Hepatocyte (in vitro differentiated cells): ENCODE measurements around the gene C12orf42. TPM values are rescaled to one million over a fixed set of nuclear protein-coding genes. Genes with fewer than 3 reads are reported as not detected.

Source experiments
- DNase-seq: peaks from one replicate; pipeline ENCODE4 v3.0.0-alpha.2; 2016; ENCODE audit warnings: low spot score
- H2AFZ ChIP-seq: fragments of 200-600 bp; sonication (generic); 2 replicates; pipeline ENCODE4 v1.6.0; 2016; ENCODE audit warnings: antibody characterized with exemption, mild to moderate bottlenecking
- H3K27ac ChIP-seq: fragments of 200-600 bp; sonication (generic); 2 replicates; pipeline ENCODE4 v1.5.1; 2016; ENCODE audit warnings: mild to moderate bottlenecking
- H3K27me3 ChIP-seq: fragments of 200-600 bp; sonication (generic); 2 replicates; pipeline ENCODE4 v1.6.1; 2016
- H3K36me3 ChIP-seq: fragments of 200-600 bp; sonication (generic); replicated peaks from 2 replicates; pipeline ENCODE4 v1.5.1; 2016; ENCODE audit warnings: low read depth; ENCODE audit not compliant: insufficient read depth
- H3K4me1 ChIP-seq: fragments of 200-600 bp; sonication (generic); 2 replicates; pipeline ENCODE4 v1.5.1; 2016; ENCODE audit warnings: mild to moderate bottlenecking, moderate library complexity; ENCODE audit not compliant: insufficient read depth
- H3K4me2 ChIP-seq: fragments of 200-600 bp; sonication (generic); 2 replicates; pipeline ENCODE4 v1.6.0; 2016
- H3K4me3 ChIP-seq: fragments of 200-600 bp; sonication (generic); 2 replicates; pipeline ENCODE4 v1.5.1; 2016; ENCODE audit warnings: mild to moderate bottlenecking
- H3K79me2 ChIP-seq: fragments of 200-600 bp; sonication (generic); 2 replicates; pipeline ENCODE4 v1.6.0; 2017; ENCODE audit warnings: mild to moderate bottlenecking
- H3K9me2 ChIP-seq: fragments of 200-600 bp; sonication (generic); replicated peaks from 2 replicates; pipeline ENCODE4 v1.6.0; 2017; ENCODE audit warnings: mild to moderate bottlenecking; ENCODE audit not compliant: insufficient read depth
- H3K9me3 ChIP-seq: fragments of 200-600 bp; sonication (generic); 2 replicates; pipeline ENCODE4 v1.5.1; 2016; ENCODE audit warnings: low read depth, mild to moderate bottlenecking
- H4K20me1 ChIP-seq: fragments of 200-600 bp; sonication (generic); 2 replicates; pipeline ENCODE4 v1.6.0; 2016; ENCODE audit warnings: mild to moderate bottlenecking; ENCODE audit not compliant: insufficient read depth, poor library complexity, severe bottlenecking
- CTCF ChIP-seq: fragments of 200-600 bp; sonication (generic); IDR thresholded peaks from 2 replicates; pipeline ENCODE4 v1.5.1; 2016; ENCODE audit warnings: antibody characterized with exemption, mild to moderate bottlenecking; ENCODE audit not compliant: poor library complexity
- EZH2 ChIP-seq: fragments of 200-600 bp; sonication (generic); IDR thresholded peaks from 2 replicates; pipeline ENCODE4 v1.6.1; 2016; ENCODE audit warnings: antibody characterized with exemption, mild to moderate bottlenecking, borderline replicate concordance
- EZH2phosphoT487 ChIP-seq: fragments of 200-600 bp; sonication (generic); IDR thresholded peaks from one replicate; pipeline ENCODE4 v1.6.1; 2018; ENCODE audit warnings: antibody characterized with exemption, mild to moderate bottlenecking, low read depth, moderate library complexity; ENCODE audit not compliant: unreplicated experiment, severe bottlenecking
- WGBS: methylation state at CpG from one replicate; pipeline ENCODE4 v1.1.6; 2016; ENCODE audit warnings: low lambda C conversion rate; ENCODE audit errors: missing lambda C conversion rate; 5-methylcytosine and 5-hydroxymethylcytosine counted together
- polyA plus RNA-seq: library from polyadenylated mRNA; unstranded; fragments of >200 nt; fragmentation: Nextera tagmentation; extraction: Ambion mirVana; gene quantifications from 2 replicates; pipeline ENCODE4 v1.2.1, GENCODE V29; 2016
- total RNA-seq: library from RNA; depleted of rRNA; stranded (reverse); fragments of >200 nt; gene quantifications from 2 replicates; pipeline ENCODE4 v1.2.3, GENCODE V29; 2014

C12orf42 gene
- total and polyA plus RNA-seq, 2 experiments from 2014 or later = not detected

- Histone ChIP-seq H3K27me3 (no peaks in the 10 kb centered on the region), H3K79me2 (no peaks in the 10 kb centered on the region), H3K4me3 (no peak overlapping the region), H3K9me2 (no peaks in the 10 kb centered on the region), H3K36me3 (no peaks in the 10 kb centered on the region), H3K9me3 (no peaks in the 10 kb centered on the region), H4K20me1 (no peaks in the 10 kb centered on the region), H2AFZ (no peak overlapping the region), H3K4me2 (no peak overlapping the region), H3K4me1 (no peaks in the 10 kb centered on the region), H3K27ac (no peak overlapping the region)
- no peak for TF ChIP-seq EZH2
- no peak for DNase-seq
- 98% methylated on average over 2 of the region's 2 CpGs for WGBS
Measured at GRCh38 chr12:103354403-103354802, 141.4 kb downstream of the C12orf42 start.

- TF ChIP-seq EZH2 (no peak), EZH2phosphoT487 (no peak), CTCF (no peak)
- Histone ChIP-seq H3K27ac (no peak overlapping the region), H3K27me3 (no peaks in the 10 kb centered on the region), H4K20me1 (no peaks in the 10 kb centered on the region), H3K4me2 (no peak overlapping the region), H3K4me1 (no peaks in the 10 kb centered on the region), H3K4me3 (no peak overlapping the region), H2AFZ (no peak overlapping the region), H3K79me2 (no peaks in the 10 kb centered on the region), H3K36me3 (no peaks in the 10 kb centered on the region), H3K9me2 (no peaks in the 10 kb centered on the region), H3K9me3 (no peaks in the 10 kb centered on the region)
- DNase-seq = no peak
- WGBS = 86% methylated on average over 4 of the region's 4 CpGs
Measured at GRCh38 chr12:103353913-103354312, 141.9 kb downstream of the C12orf42 start.

- no peak for DNase-seq
- H3K4me1 ChIP-seq = no peaks in the 10 kb centered on the region
- H3K36me3 ChIP-seq = no peaks in the 10 kb centered on the region
- no peaks in the 10 kb centered on the region for H3K9me3 ChIP-seq
- no peaks in the 10 kb centered on the region for H3K79me2 ChIP-seq
- H3K27me3 ChIP-seq = no peaks in the 10 kb centered on the region
- TF ChIP-seq EZH2phosphoT487 = no peak
- TF ChIP-seq EZH2 = no peak
- no peak for TF ChIP-seq CTCF
- H2AFZ ChIP-seq = no peak overlapping the region
- H4K20me1 ChIP-seq = no peaks in the 10 kb centered on the region
- H3K9me2 ChIP-seq = no peaks in the 10 kb centered on the region
- no peak overlapping the region for H3K4me3 ChIP-seq
- no peak overlapping the region for H3K4me2 ChIP-seq
- 90% methylated on average over 5 of the region's 5 CpGs for WGBS
- H3K27ac ChIP-seq = no peak overlapping the region
Measured at GRCh38 chr12:103350116-103350515, 145.7 kb downstream of the C12orf42 start.

- Histone ChIP-seq H4K20me1 (no peaks in the 10 kb centered on the region), H3K27me3 (no peaks in the 10 kb centered on the region), H3K9me3 (no peaks in the 10 kb centered on the region), H3K36me3 (no peaks in the 10 kb centered on the region), H3K4me2 (no peak overlapping the region), H3K79me2 (no peaks in the 10 kb centered on the region), H3K4me1 (no peaks in the 10 kb centered on the region), H2AFZ (no peak overlapping the region), H3K27ac (no peak overlapping the region), H3K9me2 (no peaks in the 10 kb centered on the region), H3K4me3 (no peak overlapping the region)
- WGBS = 92% methylated on average over 1 of the region's 1 CpG
- no peak for DNase-seq
- TF ChIP-seq EZH2 (no peak), EZH2phosphoT487 (no peak), CTCF (no peak)
Measured at GRCh38 chr12:103348935-103349334, 146.8 kb downstream of the C12orf42 start.
